Caco-2 (cell line): ENCODE measurements around the gene UBAP1L. TPM values are rescaled to one million over a fixed set of nuclear protein-coding genes. Genes with fewer than 3 reads are reported as not detected.
"Not testable (repeated sequence)": the region's sequence is repeated elsewhere in the genome, so short reads cannot be mapped to it uniquely, and the experiment has no call there.

ENCODE experiments used
- BruUV-seq: library from RNA; stranded (reverse); fragments of 400-500 nt; replicated peaks from 2 replicates; lab custom pipeline; 2021; lab: Mats Ljungman, UMichigan
- CTCF ChIA-PET: fragments of 300-600 bp; sonication (Branson Sonifier 250); formaldehyde crosslinking; loops from one replicate; lab custom pipeline; 2022; ENCODE audit warnings: antibody characterized with exemption; lab: Charles Lee
- POLR2A ChIA-PET: fragments of 300-600 bp; sonication (Branson Sonifier 250); formaldehyde crosslinking; loops from one replicate; lab custom pipeline; 2022; ENCODE audit warnings: antibody characterized with exemption; lab: Charles Lee
- DNase-seq, 2 experiments: peaks; one replicate each; pipeline versions ENCODE4 v3.0.0 to v3.0.0-alpha.2; 2020 to 2022
- H3K27me3 ChIP-seq: replicated peaks from 2 replicates; pipeline ENCODE4 v1.6.0; 2011; ENCODE audit warnings: low read length; ENCODE audit not compliant: control insufficient read depth, insufficient read depth
- H3K36me3 ChIP-seq: 2 replicates; pipeline ENCODE4 v1.5.1; 2011; ENCODE audit warnings: low read length; ENCODE audit not compliant: control insufficient read depth, insufficient read depth
- H3K4me1 ChIP-seq: fragments of 250-450 bp; sonication (Bioruptor Pico); 2 replicates; pipeline ENCODE4 v1.5.1; 2020; ENCODE audit warnings: mild to moderate bottlenecking
- H3K4me3 ChIP-seq: 2 replicates; pipeline ENCODE4 v1.5.1; 2011; ENCODE audit warnings: low read depth, mild to moderate bottlenecking, control low read depth, low read length
- H3K9me3 ChIP-seq: fragments of 250-450 bp; sonication (Bioruptor Pico); 2 replicates; pipeline ENCODE4 v1.5.1; 2020; ENCODE audit warnings: mild to moderate bottlenecking, moderate library complexity
- H3K27ac Mint-ChIP-seq: one replicate; pipeline ENCODE4 v1.8.0; 2022; ENCODE audit warnings: mixed read lengths; ENCODE audit not compliant: unreplicated experiment
- H3K27me3 Mint-ChIP-seq: one replicate; pipeline ENCODE4 v1.8.0; 2022; ENCODE audit warnings: mixed read lengths; ENCODE audit not compliant: insufficient read depth, unreplicated experiment
- H3K36me3 Mint-ChIP-seq: one replicate; pipeline ENCODE4 v1.8.0; 2022; ENCODE audit warnings: mild to moderate bottlenecking, mixed read lengths; ENCODE audit not compliant: insufficient read depth, unreplicated experiment
- H3K4me1 Mint-ChIP-seq: one replicate; pipeline ENCODE4 v1.8.0; 2022; ENCODE audit warnings: low read depth, mixed read lengths; ENCODE audit not compliant: unreplicated experiment
- H3K4me3 Mint-ChIP-seq: one replicate; pipeline ENCODE4 v1.8.0; 2022; ENCODE audit warnings: mild to moderate bottlenecking, moderate library complexity, mixed read lengths; ENCODE audit not compliant: unreplicated experiment
- H3K9me3 Mint-ChIP-seq: one replicate; pipeline ENCODE4 v1.8.0; 2022; ENCODE audit warnings: mixed read lengths; ENCODE audit not compliant: unreplicated experiment
- intact Hi-C: fragments of 100-400 bp; cut with micrococcal nuclease; formaldehyde crosslinking; loops from one replicate; pipeline ENCODE4 v1.10.0; 2022; ENCODE audit not compliant: unreplicated experiment
- total RNA-seq: library from RNA; stranded (reverse); gene quantifications from 2 replicates; pipeline ENCODE4 v1.2.3, GENCODE V29; 2022
- TF ChIP-seq, protein P1 (sequence below), 2 experiments: fragments of 200-600 bp in 1 of 2; IDR thresholded peaks; 1 replicate in 1 of 2; 2 replicates in 1 of 2; pipeline versions ENCODE4 v1.5.1 to v1.8.0; 2011 to 2022; ENCODE audit warnings: antibody characterized with exemption in 1 of 2, control low read depth in 1 of 2, inconsistent platforms in 1 of 2, low read depth in 1 of 2, low read length in 1 of 2, mild to moderate bottlenecking in 1 of 2, moderate library complexity in 1 of 2; ENCODE audit not compliant: insufficient read depth in 1 of 2, severe bottlenecking in 1 of 2, unreplicated experiment in 1 of 2

UBAP1L gene
- total RNA-seq, 1 experiment from 2014 or later, result 2.2 TPM

GRCh38 chr15:65146438-65146837, 31.4 kb upstream of the UBAP1L start:
- peaks cover 3% of the 10 kb centered on the region for H3K36me3 Mint-ChIP-seq
- Histone ChIP-seq H3K36me3 (no peaks in the 10 kb centered on the region), H3K9me3 (no peaks in the 10 kb centered on the region), H3K4me1 (no peaks in the 10 kb centered on the region), H3K4me3 (no peak overlapping the region), H3K27me3 (no peaks in the 10 kb centered on the region)
- DNase-seq, result no peak
- no peak overlapping the region for H3K4me3 Mint-ChIP-seq
- H3K9me3 Mint-ChIP-seq, result no peaks in the 10 kb centered on the region
- H3K27ac Mint-ChIP-seq, result no peak overlapping the region
- BruUV-seq, result no TSS peak
- no peaks in the 10 kb centered on the region for H3K4me1 Mint-ChIP-seq
- no peaks in the 10 kb centered on the region for H3K27me3 Mint-ChIP-seq
- ChIA-PET CTCF (no interaction called here), POLR2A (no interaction called here)
- TF ChIP-seq, protein P1, sequence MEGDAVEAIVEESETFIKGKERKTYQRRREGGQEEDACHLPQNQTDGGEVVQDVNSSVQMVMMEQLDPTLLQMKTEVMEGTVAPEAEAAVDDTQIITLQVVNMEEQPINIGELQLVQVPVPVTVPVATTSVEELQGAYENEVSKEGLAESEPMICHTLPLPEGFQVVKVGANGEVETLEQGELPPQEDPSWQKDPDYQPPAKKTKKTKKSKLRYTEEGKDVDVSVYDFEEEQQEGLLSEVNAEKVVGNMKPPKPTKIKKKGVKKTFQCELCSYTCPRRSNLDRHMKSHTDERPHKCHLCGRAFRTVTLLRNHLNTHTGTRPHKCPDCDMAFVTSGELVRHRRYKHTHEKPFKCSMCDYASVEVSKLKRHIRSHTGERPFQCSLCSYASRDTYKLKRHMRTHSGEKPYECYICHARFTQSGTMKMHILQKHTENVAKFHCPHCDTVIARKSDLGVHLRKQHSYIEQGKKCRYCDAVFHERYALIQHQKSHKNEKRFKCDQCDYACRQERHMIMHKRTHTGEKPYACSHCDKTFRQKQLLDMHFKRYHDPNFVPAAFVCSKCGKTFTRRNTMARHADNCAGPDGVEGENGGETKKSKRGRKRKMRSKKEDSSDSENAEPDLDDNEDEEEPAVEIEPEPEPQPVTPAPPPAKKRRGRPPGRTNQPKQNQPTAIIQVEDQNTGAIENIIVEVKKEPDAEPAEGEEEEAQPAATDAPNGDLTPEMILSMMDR (IDR thresholded peaks at IDR 0.05; ENCODE audit: insufficient read depth in 1 of 2, low read depth in 1 of 2, low read length in 1 of 2, severe bottlenecking in 1 of 2, unreplicated experiment in 1 of 2), result no peak
- intact Hi-C loops, result no loop called here

DNA sequence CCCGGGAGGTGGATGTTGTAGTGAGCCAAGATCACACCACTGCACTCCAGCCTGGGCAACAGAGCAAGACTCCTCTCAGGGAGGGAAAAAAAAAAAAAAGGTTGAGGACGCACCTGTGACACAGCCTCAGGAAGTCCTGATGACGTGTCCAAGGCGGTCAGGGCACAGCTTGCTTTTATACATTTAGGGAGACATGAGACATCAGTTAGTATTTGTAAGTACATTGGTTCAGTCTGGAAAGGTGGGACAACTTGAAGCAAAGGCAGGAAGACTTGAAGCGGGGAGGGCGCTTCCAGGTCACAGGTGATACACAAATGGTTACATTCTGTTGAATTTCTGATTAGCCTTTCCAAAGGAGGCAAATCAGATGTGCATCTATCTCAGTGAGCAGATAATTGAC, 23.6 kb upstream of the UBAP1L start:
- DNase-seq, H3K27ac Mint-ChIP-seq, H3K36me3 ChIP-seq, H3K4me3 Mint-ChIP-seq, H3K4me3 ChIP-seq, BruUV-seq, CTCF ChIA-PET, H3K27me3 ChIP-seq, H3K9me3 ChIP-seq, H3K4me1 ChIP-seq, H3K27me3 Mint-ChIP-seq, H3K4me1 Mint-ChIP-seq, intact Hi-C loops, H3K36me3 Mint-ChIP-seq: not testable (repeated sequence)
- peaks cover 21% of the 10 kb centered on the region for H3K9me3 Mint-ChIP-seq
- POLR2A ChIA-PET, result interaction anchor here (0.7 kb wide), 1 partner anchor 151 kb away, joined by 3 read pairs; no protein-coding TSS in a partner anchor

DNA sequence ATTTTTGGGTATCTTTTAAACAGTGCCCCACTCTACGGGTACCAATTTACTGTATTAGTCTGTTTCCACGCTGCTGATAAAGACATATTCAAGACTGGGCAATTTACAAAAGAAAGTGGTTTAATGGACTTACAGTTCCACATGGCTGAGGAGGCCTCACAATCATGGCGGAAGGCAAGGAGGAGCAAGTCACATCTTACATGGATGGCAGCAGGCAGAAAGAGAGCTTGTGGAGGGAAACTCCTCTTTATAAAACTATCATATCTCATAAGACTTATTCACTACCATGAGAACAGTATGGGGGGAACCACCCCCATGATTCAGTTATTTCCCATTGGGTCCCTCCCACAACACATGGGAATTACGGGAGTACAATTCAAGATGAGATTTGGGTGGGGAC, 22.9 kb upstream of the UBAP1L start:
- H3K9me3 ChIP-seq, H3K36me3 ChIP-seq, H3K4me1 ChIP-seq, H3K36me3 Mint-ChIP-seq, POLR2A ChIA-PET, DNase-seq, H3K4me1 Mint-ChIP-seq, CTCF ChIA-PET, H3K4me3 ChIP-seq, H3K27me3 Mint-ChIP-seq, H3K27ac Mint-ChIP-seq, H3K27me3 ChIP-seq, BruUV-seq, intact Hi-C loops, H3K4me3 Mint-ChIP-seq: not testable (repeated sequence)
- H3K9me3 Mint-ChIP-seq, result peaks cover 21% of the 10 kb centered on the region

DNA sequence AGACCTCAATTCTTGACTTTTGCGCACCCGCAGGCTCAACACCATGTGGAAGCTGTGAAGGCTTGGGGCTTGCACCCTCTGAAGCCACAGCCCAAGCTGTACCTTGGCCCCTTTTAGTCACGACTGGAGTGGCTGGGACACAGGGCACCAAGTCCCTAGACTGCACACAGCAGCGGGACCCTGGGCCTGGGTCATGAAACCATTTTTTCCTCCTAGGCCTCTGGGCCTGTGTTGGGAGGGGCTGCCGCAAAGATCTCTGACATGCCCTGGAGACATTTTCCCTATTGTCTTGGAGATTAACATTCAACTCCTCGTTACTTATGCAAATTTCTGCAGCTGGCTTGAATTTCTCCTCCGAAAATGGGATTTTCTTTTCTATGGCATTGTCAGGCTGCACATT, 22.1 kb upstream of the UBAP1L start:
- POLR2A ChIA-PET, H3K4me3 ChIP-seq, H3K4me1 Mint-ChIP-seq, CTCF ChIA-PET, DNase-seq, H3K4me1 ChIP-seq, H3K36me3 ChIP-seq, H3K4me3 Mint-ChIP-seq, intact Hi-C loops, H3K27ac Mint-ChIP-seq, H3K9me3 ChIP-seq, H3K27me3 Mint-ChIP-seq, BruUV-seq, H3K27me3 ChIP-seq: not testable (repeated sequence)
- Mint-ChIP-seq H3K36me3 (peaks cover 14% of the 10 kb centered on the region), H3K9me3 (peaks cover 21% of the 10 kb centered on the region)
